RPMI8226 (cell line): Measurements from ENCODE around the gene PITHD1.
A peak's percentile ranks its signal among the peaks of the same experiment; 100 is the strongest.
"Not testable (repeated sequence)": the region's sequence is repeated elsewhere in the genome, so short reads cannot be mapped to it uniquely, and the experiment has no call there.

Experiments
- DNase-seq: peaks from one replicate; pipeline ENCODE4 v3.0.0-alpha.2; 2015

PITHD1 gene

DNA sequence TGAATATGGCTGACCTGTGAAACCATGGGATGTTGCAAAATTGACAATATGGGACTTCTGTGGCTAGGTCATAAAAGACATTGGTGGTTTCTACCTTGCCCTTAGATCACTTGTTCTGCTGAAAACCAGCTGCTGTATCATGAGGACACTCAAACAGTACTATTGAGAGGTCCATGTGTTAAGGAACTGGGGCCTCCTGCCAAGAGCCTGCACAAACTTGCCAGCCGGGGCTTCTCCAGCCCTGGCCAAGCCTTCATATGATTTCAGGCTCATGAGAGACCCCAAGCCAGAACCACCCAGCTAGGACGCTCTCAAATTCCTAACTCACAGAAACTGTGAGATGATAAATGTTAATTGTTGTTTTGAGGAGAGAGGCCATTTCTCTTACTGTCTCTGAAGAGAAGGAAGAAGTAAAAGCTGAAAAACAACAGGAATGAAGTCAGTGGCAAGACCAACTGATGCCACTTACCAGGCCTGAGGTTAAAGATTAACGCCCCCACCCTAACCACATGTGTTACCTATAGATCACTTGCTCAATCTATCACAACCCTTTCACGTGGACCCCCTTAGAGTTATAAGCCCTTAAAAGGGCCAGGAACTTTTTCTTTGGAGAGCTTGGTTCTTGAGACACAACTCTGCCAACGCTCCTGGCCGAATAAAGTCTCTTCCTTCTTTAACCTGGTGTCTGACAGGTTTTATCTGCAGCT, 3.9 kb upstream of the PITHD1 start:
- no peak for DNase-seq

DNA sequence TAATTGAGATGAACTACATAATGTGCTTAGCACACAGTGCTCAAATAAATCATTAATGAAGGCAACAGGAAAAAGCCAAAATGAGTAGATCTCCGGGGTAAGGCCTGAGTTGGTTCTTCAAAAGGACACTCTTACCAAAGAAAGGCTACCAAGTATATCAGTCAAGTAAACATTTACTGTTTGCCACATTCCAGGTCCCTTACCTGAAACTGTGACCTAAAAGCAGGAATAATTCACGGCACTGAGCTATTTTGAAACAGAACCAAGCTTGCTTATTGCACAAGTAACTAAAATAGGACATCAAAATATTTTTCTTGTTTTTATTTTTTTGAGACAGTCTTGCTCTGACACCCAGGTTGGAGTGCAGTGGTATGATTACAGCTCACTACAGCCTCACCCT, 2.0 kb upstream of the PITHD1 start:
- DNase-seq = no peak

DNA sequence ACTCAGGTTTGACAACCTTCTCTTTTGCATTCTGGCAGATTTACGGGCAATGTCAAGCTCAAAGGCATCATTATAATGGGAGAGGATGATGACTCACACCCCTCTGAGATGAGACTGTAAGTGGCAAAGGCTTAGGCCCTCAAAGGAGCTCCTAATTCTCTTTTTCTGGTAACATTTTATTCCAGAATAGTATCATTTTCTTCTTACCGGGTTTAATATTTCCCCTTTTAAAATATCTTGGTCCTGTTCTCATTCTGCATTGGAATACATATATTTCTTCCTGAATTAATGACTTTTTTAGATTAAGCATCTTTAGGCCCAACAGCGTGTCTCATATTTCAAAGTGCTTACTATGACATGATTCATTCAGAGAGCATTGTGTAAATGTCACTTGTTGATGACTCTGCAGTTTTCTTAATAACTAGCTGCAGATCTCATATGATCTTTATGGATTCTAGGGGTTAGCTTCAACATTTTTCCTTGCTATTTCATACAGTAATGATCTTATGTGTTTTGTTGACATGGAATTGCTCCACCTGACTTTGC, 1.7 kb downstream of the PITHD1 start:
- DNase-seq = no peak

DNA sequence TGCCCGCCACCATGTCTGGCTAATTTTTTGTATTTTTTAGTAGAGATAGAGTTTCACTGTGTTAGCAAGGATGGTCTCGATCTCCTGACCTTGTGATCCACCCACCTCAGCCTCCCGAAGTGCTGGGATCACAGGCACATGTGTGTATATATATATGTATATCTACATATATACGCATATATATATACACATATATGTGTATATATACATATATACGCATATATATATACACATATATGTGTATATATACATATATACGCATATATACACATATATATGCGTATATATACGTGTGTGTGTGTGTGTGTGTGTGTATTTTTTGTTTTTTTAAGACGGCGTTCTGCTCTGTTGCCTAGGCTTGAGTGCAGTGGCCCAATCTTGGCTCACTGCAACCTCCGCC, 4.9 kb downstream of the PITHD1 start:
- DNase-seq = not testable (repeated sequence)

DNA sequence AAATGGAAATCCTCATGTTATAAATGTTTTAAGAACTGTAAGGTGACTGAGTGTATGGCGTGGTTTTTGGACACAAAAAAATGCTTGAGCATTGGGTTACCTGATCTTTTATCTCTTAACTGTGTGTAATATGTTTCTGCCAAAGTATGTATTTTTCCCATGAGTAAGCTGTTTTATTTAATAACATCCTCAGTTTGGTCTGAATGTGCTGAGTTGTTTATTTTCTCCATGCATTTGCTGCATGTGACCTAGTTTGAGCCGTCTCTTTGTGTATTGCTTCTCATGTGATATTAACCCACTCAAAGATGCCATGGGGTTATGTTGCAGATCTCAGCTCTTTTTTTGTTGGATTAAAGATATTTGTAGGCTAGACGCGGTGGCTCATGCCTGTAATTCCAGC, 6.6 kb downstream of the PITHD1 start:
- DNase-seq = no peak

DNA sequence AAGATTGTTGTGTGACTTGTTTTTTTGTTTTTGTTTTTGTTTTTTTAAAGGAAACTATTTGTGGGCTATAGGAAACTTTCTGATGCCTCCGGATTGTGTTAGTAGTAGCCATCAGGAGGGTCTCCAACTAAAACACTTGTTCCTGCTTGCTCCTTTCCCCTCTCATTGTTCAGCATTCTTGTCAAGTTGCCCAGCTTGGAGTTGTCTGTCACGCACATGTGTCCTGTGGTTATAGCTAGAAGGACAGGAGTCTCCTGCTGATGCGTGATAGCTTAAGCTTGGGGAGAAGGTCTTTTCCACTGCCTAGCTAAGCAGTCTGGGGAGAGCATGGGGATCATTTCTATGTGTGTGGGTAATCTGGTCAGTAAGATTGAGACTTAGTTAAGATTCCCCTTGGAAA, 9.5 kb downstream of the PITHD1 start:
- DNase-seq = no peak

DNA sequence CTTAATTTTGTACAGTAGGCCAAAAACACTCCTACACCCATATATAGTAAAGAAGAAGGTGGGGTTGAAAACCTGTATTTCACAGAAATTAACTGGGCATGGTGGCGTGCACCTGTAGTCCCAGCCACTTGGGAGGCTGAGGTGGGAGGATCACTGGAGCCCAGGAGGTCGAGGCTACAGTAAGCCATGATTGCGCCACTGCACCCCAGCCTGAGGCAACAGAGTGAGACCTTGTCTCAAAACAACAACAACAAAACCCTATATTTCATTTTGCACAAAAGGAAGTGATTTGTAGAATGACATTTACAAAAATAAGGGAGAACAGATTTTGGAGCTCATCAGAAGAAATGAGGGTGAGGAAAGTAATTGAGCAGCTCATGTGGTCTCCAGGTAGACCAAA, 10.5 kb downstream of the PITHD1 start:
- DNase-seq = no peak

DNA sequence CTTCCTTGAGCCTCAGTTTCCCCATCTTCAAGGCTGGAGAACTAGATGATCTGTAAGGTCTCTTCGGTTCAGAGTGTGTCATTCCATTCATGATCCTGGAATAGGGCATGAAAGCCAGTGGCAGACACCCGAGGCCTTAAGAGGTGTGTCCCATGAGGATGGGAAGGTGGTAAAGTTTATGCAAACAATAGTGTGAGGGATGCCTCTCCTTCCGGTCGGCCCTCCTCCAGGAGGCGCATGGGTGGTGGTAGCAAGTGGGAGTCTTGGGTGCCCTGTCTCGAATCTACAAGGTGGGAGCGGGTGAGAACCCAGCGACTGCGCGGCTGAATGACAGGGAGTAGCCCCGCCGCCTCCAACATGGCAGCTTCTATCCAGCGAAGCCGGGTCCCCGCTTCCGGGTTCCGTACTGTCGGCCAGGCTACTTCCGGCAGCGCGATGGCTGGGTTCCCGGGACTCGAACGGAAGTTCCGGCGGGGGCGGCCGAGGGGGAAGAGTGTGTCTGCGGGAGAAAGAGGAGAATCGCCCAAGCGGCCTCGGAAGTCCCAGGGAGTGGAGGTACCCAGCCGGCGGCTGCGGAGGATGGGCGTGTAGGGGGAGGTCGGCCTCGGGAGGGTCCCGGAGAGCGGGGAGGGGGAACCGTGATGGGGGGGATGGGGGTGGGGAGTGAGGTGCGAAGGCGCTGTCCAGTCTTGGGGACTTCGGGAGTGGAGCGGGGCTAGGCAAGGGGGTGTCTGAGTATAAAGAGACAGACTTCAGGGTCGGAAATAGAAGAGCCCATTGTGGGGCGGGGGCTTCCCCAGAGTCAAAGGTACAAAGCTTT, 12.7 kb downstream of the PITHD1 start, which contains the start of gene LYPLA2:
LYPLA2 (plus strand) TSS at position 450 of the 820 bp plus-strand sequence. CDS start 1,538 bp downstream, outside the sequence.
- peak; percentile 96 for DNase-seq

DNA sequence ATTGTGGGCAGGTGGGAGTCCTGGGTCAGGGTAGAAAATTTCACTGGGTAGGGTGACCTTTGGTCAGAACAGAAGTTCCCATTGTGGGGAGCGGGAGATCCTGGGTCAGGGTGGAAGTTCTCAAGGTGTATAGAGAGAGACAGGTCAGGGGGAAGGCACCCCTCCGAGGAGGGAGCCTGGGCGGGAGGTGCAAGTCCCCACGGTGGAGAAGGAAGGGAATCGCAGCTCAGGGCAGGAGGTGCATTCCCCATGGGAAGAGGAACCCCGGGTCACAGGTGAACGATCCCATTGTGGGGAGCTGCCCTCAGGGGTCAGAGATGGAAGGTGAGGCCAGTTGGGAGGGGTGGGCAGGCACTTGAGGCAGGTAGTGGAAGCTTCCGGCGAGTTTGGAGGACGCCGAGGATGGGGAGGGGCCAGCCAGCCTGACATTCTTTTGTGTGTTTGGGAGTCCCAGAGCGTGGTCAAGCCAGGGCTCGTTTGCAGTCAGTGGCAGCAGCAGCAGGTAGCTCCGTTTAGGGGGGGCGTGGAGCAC, 13.4 kb downstream of the PITHD1 start:
- DNase-seq = peak; percentile 61

DNA sequence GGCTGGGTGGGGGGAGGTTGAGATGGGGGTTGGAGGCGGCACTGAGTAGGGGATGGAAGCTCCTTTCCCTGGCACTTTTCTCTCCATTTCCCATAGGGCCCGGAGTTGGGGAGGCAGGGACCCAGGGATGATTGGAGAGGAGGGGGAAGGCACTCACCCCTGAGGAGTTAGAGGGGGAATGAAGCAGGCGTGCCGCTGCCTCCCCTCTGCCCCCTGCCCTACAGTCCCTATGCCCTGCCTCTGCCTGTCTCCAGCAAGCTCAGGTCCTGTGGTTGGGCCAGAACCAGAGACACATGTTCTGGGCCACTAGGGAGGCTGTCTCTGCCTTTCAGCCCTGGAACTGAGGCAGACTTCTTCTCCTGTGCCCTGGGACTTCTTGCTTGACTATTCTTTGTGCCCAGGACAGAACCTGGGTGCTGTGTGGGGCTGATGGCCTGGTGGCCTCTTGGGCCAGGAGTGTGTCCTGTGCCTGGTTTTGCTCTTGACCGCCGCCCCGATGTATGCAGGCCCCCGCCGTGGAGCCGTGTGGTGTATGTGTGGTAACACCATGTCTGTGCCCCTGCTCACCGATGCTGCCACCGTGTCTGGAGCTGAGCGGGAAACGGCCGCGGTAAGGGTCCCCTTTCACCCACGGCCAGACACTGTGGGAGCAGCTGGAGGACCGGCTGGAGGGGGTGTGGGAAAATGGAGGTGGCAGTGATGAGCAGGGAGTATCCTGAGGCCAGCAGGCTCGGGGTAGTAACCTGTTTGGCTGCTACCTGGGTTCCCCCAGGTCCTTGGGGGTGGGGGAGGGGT, 14.1 kb downstream of the PITHD1 start:
- DNase-seq = no peak

DNA sequence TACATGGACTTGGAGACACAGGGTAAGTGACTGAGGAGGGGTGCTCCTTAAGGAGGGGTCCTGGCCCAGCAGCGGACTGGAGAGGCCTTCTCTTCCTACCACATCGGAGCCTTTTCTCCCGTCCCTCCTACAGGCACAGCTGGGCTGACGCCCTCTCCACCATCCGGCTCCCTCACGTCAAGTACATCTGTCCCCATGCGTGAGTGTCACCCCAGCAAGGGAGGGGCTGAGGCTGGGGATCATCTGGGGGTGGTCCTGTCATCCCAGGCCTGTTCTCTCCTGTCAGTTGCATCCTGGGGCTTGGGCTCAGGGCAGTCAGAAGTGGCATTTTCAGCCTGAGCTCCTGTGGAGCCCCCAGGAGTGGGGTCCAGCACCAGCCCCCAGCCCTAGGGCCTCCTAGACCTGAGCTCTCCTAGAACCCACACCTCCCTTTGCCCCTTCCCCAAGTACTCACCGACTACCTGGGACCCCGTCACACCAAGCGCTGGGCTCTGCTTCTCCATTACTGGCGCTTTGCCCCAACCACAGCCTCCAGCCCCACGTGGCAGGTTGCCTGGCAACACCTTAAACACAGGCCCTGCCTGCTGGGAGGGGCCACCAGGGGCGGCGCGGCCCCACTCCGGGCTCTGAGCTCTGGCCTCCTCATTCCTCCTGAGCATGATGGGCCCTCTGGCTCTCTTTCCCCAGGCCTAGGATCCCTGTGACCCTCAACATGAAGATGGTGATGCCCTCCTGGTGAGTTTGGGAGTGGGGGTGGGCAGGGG, 15.0 kb downstream of the PITHD1 start:
- DNase-seq = peak; percentile 64

DNA sequence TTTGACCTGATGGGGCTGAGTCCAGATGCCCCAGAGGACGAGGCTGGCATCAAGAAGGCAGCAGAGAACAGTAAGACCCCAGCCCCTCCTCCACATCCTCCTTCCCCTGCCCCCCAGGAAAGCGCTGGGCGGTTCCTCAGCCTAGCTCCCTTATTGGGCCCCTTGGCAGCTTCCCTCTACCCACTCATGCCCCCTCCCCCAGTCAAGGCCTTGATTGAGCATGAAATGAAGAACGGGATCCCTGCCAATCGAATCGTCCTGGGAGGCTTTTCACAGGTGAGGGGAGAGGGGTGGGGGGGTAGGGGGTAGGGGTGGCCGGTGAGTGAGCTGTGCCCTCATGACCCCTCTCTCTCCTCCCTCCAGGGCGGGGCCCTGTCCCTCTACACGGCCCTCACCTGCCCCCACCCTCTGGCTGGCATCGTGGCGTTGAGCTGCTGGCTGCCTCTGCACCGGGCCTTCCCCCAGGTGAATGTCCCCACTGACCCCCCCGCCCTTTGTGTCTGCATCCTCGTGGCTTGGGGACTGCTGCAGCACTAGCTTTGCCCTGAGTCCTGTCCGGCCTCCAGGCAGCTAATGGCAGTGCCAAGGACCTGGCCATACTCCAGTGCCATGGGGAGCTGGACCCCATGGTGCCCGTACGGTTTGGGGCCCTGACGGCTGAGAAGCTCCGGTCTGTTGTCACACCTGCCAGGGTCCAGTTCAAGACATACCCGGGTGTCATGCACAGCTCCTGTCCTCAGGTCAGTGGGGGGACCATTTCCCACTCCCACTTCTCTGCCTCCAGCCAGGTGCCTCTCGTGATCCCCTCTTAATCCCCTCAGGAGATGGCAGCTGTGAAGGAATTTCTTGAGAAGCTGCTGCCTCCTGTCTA, 15.9 kb downstream of the PITHD1 start:
- DNase-seq = no peak

DNA sequence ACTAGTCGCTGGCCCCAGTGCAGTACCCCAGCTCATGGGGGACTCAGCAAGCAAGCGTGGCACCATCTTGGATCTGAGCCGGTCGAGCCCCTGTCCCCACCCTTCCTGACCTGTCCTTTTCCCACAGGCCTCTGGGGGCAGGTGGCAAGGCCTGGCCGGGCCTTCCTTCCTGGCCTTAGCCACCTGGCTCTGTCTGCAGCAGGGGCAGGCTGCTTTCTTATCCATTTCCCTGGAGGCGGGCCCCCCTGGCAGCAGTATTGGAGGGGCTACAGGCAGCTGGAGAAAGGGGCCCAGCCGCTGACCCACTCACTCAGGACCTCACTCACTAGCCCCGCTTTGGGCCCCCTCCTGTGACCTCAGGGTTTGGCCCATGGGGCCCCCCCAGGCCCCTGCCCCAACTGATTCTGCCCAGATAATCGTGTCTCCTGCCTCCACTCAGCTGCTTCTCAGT, 16.5 kb downstream of the PITHD1 start:
- DNase-seq = not testable (repeated sequence)

DNA sequence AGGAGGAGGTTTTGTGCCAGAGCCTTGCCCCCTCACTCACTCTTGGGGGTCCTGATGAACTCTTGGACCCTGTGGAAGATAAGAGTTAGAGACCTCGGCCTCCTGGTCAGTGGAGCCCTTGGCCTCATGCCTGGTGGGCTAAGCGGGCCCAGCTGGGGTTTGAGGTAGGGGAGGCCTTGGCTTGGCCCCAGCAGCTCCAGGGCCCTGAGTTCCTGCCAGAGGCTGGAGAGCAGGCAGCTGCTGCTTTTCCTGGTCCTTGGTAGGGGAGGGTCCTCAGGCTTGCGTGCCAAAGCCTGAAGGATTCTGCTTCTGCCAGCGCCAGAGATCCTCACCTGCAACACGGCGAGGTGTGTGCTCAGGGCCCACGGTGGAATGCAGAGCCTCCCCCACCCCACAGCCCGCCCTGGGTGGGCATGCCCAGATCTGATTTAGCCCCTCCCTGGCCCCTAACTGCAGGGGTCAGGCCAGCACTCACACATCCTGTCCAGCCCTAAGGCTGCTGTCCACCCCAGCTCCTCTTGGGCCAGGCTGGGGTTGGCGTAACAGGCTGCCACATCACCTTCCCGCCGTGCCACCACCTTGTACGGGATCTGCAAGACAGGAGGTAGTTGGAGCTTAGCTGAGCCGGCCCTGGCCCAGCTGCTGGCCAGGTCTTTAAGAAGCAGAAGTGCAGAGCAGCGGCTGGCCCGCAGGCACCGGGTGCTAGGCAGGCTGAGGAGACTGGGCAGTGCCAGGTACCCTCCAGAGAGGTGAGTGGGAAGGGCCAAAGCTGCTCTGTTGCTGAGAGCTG, 17.7 kb downstream of the PITHD1 start:
- DNase-seq = no peak

DNA sequence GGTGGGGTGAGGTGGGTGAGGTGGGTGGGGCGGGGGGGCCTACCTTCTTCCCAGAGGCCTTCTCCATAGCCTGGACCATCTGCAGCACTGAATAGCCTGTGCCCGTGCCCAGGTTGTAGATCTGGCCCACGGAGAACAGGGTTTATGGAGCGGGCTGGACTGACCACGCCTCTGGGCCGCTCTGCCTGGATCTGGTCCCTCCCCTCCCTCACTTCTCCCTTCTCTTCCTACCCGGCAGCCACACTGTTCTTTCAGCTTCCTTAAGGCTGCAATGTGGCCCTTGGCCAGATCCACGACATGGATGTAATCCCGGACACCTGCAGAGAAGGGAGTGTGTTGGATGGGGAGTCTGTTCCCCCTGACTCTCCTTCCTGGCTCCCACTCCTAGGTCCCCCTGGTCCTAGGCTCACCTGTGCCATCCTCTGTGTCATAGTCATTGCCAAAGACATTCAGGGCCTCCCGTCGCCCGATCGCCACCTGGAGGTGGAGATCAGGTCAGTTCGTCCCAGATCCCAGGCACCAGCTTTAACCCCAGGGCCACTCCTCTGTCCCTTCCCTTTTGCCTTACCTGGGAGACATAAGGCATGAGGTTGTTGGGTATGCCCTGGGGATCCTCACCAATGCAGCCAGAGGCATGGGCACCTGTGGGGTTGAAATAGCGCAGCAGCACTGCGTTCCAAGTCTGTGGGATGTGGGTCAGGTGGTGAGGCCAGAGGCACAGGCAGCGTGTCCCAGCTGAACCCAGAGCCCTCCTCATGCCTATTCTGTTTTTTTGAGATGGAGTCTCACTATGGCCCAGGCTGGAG, 18.5 kb downstream of the PITHD1 start:
- DNase-seq = no peak

DNA sequence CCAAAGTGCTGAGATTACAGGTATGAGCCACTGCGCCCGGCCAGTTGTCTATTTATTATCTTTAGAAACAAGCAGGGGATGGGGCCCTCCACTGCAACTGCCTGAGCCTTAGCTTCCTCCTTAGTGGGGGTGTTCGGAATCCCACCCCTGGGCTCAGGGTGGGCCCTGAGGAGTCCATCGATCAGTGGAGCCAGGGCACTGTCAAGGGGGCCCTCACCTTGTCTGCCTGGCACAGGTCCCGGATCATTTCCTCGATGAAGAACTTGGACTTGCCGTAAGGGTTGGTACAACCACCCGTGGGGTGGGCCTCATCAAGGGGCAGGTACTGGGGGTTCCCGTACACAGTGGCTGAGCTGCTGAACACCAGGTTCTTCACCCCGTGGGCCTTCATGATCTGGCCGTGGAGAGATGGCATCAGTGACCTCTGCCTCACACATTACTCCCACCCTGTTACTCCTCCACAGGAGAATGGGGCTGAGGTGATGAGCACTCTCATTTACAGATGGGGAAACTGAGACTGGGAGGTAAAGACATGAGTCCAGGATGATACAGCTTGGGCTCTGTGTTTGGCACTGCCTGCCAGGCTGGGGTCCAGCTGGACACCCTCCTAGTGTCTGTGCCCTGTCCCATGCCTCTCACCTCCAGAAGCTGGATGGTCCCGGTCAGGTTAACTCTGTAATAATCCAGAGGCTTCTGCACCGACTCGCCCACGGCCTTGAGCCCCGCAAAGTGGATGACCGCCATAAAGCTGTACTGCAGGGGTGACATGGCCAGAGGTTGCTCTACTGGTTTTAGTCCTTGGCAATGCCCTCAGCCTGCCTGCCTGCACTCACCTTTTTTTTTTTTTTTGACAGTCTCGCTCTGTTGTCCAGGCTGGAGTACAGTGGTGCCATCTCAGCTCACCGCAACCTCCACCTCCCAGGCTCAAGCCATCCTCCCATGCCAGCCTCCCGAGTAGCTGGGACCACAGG, 19.5 kb downstream of the PITHD1 start:
- no peak for DNase-seq

DNA sequence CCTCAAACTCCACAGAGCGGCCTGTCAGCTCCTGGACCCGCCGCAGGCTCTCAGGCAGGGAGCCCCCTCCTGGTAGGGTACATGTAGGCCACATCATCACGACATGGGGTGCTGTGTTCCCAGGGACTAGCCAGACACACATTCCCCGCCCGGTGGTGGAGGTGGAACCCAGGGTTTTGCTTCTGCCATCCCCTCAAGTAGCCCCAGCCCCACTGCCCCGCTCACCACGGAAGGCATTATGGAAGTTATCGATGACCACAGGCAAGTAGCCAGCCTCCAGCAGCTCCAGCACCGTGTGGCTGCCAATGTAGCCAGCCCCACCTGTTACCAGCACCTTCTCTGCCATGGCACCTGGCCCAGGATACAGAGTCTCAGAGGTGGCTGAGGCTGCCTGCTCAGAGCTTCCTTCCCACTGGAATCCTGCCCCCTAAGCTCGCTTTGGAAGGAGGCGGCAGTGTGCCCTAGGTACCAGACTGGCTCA, 20.5 kb downstream of the PITHD1 start:
- no peak for DNase-seq

DNA sequence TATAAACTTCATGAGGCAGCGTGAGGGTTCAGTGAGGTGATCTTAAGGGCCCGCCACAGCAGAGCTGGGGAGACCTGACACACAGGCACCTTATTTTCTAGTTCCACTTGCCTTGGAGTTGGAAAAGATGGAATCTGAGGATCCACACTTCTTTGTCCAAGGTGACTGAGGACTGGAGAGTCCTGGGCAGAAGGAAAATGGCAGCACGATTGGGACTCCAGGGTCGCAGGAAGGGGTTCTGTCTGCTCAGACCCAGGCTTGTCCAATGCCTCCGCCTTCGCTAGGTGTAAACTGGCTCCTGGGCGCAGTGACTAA, 21.0 kb downstream of the PITHD1 start:
- no peak for DNase-seq
